ENCODE measurements around the gene PRSS57.

DNA sequence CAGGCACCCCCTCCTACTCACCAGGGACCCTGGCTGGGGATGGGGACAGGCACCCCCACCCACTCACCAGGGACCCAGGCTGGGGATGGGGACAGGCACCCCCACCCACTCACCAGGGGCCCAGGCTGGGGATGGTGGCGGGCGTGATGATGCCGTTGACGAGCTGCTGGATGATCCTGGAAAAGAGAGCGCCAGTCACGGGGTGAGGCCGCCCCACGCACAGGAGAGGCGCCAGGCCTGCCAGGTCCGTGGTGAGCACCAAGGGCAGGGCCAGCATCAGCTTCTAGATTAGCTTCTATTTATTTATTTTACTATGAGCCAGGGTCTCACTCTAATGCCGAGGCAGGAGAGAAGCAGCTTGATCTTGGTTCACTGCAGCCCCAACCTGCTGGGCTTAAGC is 45.1 kb downstream of the PRSS57 start:
- TF ChIP-seq CTCF (IDR thresholded peaks at IDR 0.05) (no peak), EZH2 (IDR thresholded peaks at IDR 0.05; ENCODE audit: borderline replicate concordance, insufficient read depth, low read depth, low read length, poor library complexity, severe bottlenecking) (no peak)

Measured in B cell (primary cell).